NK-92 (cell line): ENCODE data around the gene C1QL2.

Experiments
- DNase-seq: peaks from one replicate; lab custom pipeline; 2025; ENCODE audit not compliant: unreplicated experiment; lab: John Stamatoyannopoulos, UW

Gene C1QL2

GRCh38 chr2:119144806-119145205, 13.7 kb downstream of the C1QL2 start:
- no peak for DNase-seq

GRCh38 chr2:119142824-119143223, 15.7 kb downstream of the C1QL2 start:
- DNase-seq = no peak

GRCh38 chr2:119137502-119137901, 21.0 kb downstream of the C1QL2 start:
- no peak for DNase-seq

- DNase-seq = no peak
These were observed 21.7 kb downstream of the C1QL2 start for GRCh38 chr2:119136872-119137271.

- DNase-seq = no peak
These were observed 22.5 kb downstream of the C1QL2 start for GRCh38 chr2:119136093-119136492.

- no peak for DNase-seq
These were observed 23.8 kb downstream of the C1QL2 start for GRCh38 chr2:119134775-119135174.

GRCh38 chr2:119126650-119127049, 31.9 kb downstream of the C1QL2 start:
- no peak for DNase-seq

GRCh38 chr2:119123389-119123788, 35.2 kb downstream of the C1QL2 start:
- DNase-seq = no peak

- no peak for DNase-seq
These were observed 35.9 kb downstream of the C1QL2 start for GRCh38 chr2:119122663-119123062.

GRCh38 chr2:119119999-119120756, 38.4 kb downstream of the C1QL2 start:
- no peak for DNase-seq

GRCh38 chr2:119119076-119119785, 39.3 kb downstream of the C1QL2 start:
- no peak for DNase-seq

GRCh38 chr2:119117891-119118882, 40.4 kb downstream of the C1QL2 start:
- no peak for DNase-seq

GRCh38 chr2:119117408-119117807, 41.1 kb downstream of the C1QL2 start:
- no peak for DNase-seq

- DNase-seq = no peak
These were observed 41.9 kb downstream of the C1QL2 start for GRCh38 chr2:119116411-119117295.

GRCh38 chr2:119114266-119114665, 44.3 kb downstream of the C1QL2 start:
- no peak for DNase-seq

GRCh38 chr2:119113489-119113770, 45.1 kb downstream of the C1QL2 start:
- DNase-seq = no peak

- DNase-seq = no peak
These were observed 45.6 kb downstream of the C1QL2 start for GRCh38 chr2:119112770-119113488.

GRCh38 chr2:119112230-119112629, 46.3 kb downstream of the C1QL2 start:
- no peak for DNase-seq

GRCh38 chr2:119111115-119111975, 47.2 kb downstream of the C1QL2 start:
- no peak for DNase-seq
